DOHH2 (cell line): ENCODE data around the gene ARID5B.

Experiments used
- EZH2phosphoT487 ChIP-seq: fragments of 200-600 bp; sonication (generic); IDR thresholded peaks from 2 replicates; pipeline ENCODE4 v1.6.1; 2017; ENCODE audit warnings: borderline replicate concordance, mild to moderate bottlenecking, antibody characterized with exemption, low read length, moderate library complexity, mixed read lengths
- TF ChIP-seq, protein P1 (sequence below): fragments of 200-600 bp; sonication (generic); IDR thresholded peaks from one replicate; pipeline ENCODE4 v1.5.1; 2014; ENCODE audit warnings: antibody characterized with exemption, mild to moderate bottlenecking, low read depth, low read length; ENCODE audit not compliant: poor library complexity, severe bottlenecking

DNA sequence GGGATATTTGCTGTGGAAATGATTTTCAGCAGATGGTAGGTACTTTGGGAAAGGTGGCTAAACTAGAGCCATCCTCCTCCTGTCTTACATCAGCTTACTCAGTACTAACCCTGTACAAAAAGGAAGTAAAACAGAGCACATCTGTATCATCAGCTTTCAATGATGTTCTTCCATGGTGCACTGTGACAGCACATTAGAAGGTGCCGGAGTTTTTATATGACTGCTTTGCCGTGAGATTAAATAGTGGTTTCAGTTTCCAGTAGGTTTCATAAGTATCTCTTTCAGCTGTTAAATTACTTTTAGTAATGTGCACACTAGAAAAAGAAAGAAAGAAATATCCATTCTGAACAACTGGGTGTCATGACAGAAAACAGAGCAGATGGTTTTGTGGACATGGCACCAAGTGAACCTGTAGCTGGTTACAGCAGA, 86.5 kb downstream of the ARID5B start:
- TF ChIP-seq, protein P1, sequence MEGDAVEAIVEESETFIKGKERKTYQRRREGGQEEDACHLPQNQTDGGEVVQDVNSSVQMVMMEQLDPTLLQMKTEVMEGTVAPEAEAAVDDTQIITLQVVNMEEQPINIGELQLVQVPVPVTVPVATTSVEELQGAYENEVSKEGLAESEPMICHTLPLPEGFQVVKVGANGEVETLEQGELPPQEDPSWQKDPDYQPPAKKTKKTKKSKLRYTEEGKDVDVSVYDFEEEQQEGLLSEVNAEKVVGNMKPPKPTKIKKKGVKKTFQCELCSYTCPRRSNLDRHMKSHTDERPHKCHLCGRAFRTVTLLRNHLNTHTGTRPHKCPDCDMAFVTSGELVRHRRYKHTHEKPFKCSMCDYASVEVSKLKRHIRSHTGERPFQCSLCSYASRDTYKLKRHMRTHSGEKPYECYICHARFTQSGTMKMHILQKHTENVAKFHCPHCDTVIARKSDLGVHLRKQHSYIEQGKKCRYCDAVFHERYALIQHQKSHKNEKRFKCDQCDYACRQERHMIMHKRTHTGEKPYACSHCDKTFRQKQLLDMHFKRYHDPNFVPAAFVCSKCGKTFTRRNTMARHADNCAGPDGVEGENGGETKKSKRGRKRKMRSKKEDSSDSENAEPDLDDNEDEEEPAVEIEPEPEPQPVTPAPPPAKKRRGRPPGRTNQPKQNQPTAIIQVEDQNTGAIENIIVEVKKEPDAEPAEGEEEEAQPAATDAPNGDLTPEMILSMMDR: no peak
- TF ChIP-seq EZH2phosphoT487: no peak
